ENCODE data around the gene TPRA1.
A peak's percentile ranks its signal among the peaks of the same experiment; 100 is the strongest.

TPRA1 gene

DNA sequence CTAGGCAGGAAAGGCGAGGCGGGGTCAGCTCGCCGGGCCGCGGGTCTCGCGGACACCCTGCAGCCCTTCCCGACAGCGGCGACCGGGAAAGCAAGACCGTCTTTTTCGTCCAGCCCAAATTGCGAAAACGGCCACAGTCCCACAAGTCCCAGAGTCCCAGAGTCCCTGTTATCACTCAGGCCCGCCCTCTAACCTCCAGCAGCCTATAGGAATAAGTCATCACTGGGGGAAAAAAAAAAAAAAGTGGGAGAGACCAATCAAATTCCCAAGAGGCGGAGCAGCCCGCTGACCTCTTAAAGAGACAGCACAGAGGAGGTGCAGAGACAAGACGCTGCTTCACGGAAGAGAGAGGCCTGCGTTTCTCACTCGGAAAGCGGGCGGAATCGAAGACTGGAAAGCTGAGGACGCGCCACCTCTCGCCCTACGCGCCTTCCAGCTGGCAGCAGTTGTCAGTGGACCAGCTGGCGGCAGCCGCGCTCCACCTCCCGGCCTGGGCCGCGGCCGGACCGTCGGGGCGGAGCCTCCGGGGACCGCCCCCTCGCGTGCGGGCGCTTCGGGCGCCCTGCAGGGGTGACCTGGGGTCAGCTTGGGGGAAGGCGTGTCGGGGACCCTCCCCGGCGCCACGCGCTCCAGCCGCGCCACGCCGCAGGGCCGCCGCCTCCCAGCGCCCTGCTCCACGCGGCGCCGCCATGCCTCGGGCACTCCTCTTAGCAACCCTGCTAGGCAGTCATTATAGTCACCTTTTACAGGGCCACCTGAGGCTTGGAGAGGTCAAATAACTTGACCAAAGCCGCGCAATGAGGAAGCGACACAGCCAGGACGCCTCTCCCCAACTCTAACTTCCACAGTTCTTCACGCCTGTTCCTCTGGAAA lies at the start of gene TPRA1:
TPRA1 (minus strand) TSS at position 141 of the 873 bp plus-strand sequence. CDS start 10,587 bp downstream, outside the sequence.
- peak; percentile 67 for FAIRE-seq
- peak; percentile 98 for DNase-seq (ENCODE audit: insufficient read length, low spot score)

GRCh38 chr3:127640042-127640355 lies 49.5 kb upstream of the TPRA1 start:
- FAIRE-seq: no peak

GRCh38 chr3:127639173-127640041 lies 48.9 kb upstream of the TPRA1 start:
- DNase-seq (ENCODE audit: insufficient read length, low spot score): peak; percentile 62
- FAIRE-seq: no peak

More at GRCh38 chr3:127640042-127640355, 49.5 kb upstream of the TPRA1 start:
- no peak for DNase-seq (ENCODE audit: insufficient read length, low spot score)

DNA sequence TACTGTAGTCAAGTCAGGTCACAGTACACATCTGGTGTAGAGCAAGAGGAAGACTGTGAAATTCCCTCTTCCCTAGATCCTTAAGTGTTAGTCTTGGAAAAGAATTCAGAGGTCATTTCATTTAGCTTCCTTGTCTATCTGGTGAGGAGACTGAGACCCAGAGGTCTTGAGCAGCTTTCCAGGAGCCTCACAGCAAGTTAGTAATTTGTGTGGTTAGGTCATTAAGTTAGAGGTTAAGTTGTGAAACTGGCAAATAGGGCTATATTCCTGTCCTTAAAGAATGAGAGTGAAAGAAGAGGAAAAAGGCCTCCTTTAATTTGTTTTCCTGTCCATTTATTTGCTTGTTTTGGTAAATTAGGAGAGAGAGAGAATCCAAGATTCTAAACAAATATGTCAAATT lies 47.4 kb upstream of the TPRA1 start:
- no peak for FAIRE-seq

DNA sequence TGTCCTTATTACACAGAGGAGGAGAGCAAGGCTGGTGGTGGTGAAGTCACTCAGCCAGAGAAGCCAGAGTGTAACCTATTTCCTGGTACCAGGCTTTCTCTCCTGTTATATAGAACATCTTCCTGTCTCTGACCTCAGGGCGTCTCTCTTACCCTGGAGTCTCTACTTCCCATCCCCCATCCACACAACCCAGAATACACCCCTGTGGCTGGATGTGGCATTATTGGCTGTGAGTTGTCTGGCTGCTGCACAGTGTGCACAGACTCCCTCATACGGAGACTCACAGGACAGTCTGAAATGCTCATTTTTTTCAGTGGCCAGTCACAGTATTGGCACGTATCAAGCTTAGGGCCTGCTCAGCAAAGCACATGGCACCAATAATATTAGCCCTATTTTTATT lies 47.0 kb upstream of the TPRA1 start:
- no peak for DNase-seq (ENCODE audit: insufficient read length, low spot score)
- FAIRE-seq: no peak

More for the DNA sequence above, 47.4 kb upstream of the TPRA1 start:
- no peak for DNase-seq (ENCODE audit: insufficient read length, low spot score)

GRCh38 chr3:127634653-127635052 lies 44.1 kb upstream of the TPRA1 start:
- FAIRE-seq (no peak), DNase-seq (ENCODE audit: insufficient read length, low spot score) (no peak)

GRCh38 chr3:127632035-127632820 lies 41.7 kb upstream of the TPRA1 start:
- FAIRE-seq (no peak), DNase-seq (ENCODE audit: insufficient read length, low spot score) (no peak)

DNA sequence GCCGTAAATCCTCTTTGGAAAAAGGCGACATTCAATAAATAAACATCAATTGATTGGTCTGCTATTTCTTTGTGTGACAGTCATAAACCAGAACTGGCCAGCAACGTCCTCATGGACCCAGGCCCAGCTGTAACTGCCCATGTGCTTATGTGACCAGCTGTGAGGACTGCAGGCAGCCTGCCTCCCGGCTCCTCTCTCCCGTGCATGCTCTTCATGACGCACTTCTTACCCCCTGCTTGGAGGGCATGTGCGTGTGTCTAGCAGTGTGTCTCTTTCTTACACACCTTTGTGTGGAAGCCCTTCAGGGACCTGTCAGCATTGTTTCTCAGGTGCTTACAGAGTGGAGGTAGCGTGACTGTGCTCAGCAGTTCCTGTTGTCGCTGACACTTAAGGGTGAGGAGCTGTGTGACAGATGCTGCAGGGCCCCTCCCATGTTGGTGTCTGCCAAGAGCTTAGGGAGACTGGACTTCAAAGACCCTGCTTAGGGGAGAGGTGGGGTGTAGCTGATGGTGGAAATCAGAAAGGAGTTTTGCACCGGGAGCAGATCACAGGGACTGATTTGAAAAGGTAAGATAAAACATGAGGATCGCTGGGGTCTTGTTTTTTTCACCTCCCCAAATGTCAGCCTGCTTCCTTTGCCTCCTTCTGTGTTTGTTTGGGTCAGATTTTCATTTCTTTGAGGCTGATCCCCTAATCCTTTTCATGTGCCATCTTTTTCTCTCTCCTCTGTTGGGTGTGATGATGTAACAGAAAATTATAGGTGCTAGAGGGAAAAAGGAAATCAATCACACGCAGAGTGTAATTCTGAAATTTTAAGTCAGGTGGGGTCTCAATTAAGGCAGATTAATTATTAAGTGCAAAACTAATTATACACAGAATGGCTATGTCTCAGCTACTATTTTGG lies 40.5 kb upstream of the TPRA1 start:
- no peak for DNase-seq (ENCODE audit: insufficient read length, low spot score)
- no peak for FAIRE-seq

DNA sequence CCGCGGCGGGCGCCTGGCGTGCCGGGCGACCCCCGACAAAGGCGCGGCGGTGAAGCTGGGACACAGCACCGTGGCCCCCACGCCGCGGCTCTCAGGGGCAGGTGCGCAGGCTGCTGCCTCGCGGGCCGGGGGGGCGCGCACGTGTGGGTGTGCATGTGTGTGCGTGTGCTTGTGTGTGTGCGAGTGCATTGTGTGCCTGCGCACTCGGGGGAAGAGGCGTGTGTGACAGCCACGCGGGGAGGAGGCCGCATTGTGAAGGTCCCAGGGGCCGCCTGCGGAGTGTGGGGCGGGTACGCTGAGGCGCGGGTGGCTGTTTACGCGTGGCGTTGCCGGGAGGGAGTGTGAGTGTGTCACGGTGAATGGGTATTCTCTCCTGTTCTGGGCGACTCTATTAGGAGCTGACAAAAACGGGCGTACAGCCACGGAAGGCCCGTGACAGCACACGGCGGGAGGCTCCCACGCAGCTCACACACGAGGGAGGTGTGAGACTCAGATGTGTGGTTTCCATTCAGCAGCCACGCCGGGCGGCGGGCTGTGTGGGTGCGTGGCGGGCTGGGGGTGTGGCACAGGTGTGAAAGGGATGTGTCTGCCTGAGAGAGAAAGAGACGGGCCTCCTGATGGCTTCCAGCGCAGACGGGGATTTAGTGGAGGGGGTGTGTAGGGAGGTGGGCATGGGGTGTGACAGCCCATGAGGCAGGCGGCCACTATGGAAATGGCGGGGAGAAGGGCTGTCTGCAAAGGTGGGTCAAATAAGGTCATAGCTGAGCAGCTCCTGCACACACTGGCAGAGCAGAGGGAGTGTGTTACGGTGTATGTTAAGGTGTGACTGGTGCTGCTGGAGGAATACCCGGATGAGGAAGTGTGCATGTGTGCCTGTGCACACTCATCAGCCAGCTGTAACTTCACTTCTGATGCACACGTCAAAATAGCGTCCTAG lies 39.2 kb upstream of the TPRA1 start:
- DNase-seq (ENCODE audit: insufficient read length, low spot score) (no peak), FAIRE-seq (peak; percentile 60)

DNA sequence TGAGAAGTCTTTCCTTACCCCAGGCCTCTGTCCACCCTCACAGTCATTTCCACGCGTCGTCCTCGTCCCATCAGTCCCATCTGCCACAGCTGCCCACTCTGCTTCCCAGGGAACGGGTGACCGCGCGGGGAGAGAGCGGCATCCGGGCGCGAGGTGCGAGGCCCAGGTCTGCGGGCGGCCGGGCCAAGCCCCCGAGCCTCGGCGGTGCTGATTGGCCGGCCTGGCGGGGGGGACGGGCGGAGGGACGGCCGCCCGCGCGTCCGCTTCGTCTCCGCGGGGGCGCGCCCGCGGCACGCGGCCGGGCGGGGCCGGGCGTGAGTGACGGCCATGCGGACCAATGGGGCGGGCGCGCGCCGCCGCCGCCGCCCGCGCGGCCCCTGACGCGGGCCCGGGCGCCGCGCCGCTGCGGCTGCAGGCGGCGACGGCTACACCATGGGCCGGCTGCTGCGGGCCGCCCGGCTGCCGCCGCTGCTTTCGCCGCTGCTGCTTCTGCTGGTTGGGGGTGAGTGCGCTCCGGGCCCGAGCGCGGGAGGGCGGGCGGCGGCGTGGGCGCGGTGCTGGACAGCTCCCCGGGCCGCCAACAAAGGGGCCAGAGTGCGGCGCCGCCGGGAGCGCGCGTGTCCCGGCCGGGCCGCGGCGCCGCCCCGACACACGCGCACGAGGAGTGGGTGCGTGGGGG lies 38.4 kb upstream of the TPRA1 start, which contains the start of gene PODXL2:
PODXL2 (plus strand) TSS at position 398 of the 679 bp plus-strand sequence; CDS start at position 433, 35 bp downstream.
- DNase-seq (ENCODE audit: insufficient read length, low spot score) (peak; percentile 54), FAIRE-seq (no peak)

- FAIRE-seq: no peak
- DNase-seq (ENCODE audit: insufficient read length, low spot score): no peak
Measured at GRCh38 chr3:127628426-127628787, 37.9 kb upstream of the TPRA1 start.

- no peak for FAIRE-seq
Measured at GRCh38 chr3:127625821-127626220, 35.3 kb upstream of the TPRA1 start.

GRCh38 chr3:127624063-127624462 lies 33.5 kb upstream of the TPRA1 start:
- FAIRE-seq (no peak), DNase-seq (ENCODE audit: insufficient read length, low spot score) (no peak)

More at GRCh38 chr3:127625821-127626220, 35.3 kb upstream of the TPRA1 start:
- DNase-seq (ENCODE audit: insufficient read length, low spot score): no peak

DNA sequence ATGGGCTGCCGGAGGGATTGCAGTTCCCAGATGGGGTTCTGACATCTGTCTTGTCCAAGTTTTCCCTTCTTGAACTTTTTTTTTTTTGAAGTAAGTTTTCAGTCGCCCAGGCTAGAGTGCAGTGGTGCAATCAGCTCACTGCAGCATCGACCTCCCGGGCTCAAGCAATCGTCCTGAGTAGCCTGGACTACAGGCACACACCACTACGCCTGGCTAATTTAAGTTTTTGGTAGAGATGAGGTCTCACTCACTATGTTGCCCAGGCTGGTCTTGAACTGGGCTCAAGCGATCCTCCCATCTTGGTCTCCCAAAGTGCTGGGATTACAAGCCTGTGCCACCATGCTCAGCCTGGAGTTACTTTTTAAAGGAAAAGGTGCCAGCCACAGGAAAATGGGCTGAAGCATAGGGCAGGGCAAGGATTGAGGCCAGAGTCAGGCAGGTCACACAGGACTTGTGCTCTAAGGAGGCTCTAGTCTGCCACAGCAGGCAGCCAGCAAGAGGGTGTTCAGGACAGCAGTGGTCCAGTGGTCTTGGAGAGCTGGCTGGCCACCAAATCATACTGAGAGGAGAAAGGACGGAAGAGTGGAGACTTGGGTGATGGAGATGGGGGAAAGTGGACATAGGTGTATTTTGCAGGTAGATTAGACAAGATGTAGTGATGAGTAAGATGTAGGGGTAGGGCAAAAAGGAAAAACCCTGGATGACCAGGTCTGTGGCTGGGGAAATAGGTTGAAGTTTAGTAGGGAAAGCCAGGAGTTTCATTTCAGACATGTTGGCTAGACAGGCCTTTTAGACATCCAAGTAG lies 32.4 kb upstream of the TPRA1 start:
- DNase-seq (ENCODE audit: insufficient read length, low spot score): no peak
- no peak for FAIRE-seq

DNA sequence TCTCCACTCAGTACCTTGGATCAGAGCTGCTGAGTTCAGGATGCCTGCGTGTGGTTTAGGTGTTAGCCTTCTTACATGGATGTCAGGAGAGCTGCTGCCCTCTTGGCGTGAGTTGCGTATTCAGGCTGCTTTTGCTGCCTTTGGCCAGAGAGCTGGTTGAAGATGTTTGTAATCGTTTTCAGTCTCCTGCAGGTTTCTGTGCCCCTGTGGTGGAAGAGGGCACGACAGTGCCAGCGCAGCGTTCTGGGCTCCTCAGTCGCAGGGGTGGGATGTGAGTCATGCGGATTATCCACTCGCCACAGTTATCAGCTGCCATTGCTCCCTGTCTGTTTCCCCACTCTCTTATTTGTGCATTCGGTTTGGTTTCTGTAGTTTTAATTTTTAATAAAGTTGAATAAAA lies 31.5 kb upstream of the TPRA1 start:
- FAIRE-seq (no peak), DNase-seq (ENCODE audit: insufficient read length, low spot score) (no peak)

DNA sequence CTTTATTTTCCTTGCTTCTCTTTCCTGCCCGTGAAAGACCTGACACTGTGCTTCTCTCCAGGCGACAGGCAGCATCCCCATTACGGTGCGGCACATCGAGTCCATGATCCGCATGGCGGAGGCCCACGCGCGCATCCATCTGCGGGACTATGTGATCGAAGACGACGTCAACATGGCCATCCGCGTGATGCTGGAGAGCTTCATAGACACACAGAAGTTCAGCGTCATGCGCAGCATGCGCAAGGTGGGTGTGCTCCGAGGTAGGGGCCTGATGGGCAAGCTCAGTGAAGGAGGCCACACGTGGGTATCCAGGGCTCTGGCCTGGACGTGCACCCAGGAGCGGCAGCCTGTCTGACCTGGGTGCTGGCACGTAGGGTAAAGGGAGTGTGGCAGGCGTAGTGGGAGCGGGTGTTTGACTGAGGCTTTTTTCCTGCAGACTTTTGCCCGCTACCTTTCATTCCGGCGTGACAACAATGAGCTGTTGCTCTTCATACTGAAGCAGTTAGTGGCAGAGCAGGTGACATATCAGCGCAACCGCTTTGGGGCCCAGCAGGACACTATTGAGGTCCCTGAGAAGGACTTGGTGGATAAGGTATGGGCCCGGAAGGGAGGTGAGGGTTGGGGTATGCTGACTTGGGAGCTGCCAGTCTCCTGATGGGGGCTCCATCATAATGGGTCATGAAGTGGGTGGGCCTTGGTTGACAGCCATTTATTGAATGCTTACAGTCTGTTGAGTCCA lies 30.3 kb upstream of the TPRA1 start:
- FAIRE-seq: peak; percentile 48
- DNase-seq (ENCODE audit: insufficient read length, low spot score): no peak

- DNase-seq (ENCODE audit: insufficient read length, low spot score) (no peak), FAIRE-seq (no peak)
Measured at GRCh38 chr3:127618891-127619290, 28.4 kb upstream of the TPRA1 start.

All from HTR-8/SVneo (cell line).